ENCODE results near the gene NDUFAF3. TPM values are rescaled to one million over a fixed set of nuclear protein-coding genes. Genes with fewer than 3 reads are reported as not detected.
A peak's percentile ranks its signal among the peaks of the same experiment; 100 is the strongest.

The NDUFAF3 gene
- total RNA-seq, 1 experiment from 2014 or later = 91.0 TPM

DNA sequence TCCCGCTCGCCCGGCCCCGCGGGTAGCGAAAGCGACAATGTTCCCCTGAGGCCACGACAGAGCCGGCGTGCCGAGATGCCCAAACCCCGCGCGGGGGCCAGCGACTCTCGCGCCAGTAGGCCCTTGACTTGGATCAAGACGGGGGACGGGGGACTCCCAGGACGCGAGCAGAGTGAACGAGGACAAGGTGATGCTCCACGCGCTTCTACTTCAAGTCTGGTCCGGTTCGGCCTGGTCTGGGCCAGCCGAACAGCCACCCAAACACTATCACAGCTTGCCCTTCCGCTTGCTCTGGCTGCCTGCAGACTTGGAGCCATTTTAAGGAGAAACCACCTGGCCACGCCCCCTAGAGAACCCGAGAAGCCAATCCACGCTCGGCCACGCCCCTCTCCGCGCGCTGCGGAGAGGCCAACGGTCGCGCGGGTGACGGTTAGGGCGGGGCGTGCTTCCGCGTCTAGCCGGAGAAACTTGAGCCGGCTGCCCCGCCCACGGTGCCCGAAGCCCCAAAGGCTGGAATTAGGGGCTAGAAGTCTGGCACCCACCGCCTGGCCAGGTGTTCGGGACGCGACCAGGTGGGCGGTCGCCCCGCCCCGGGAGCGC lies 608 bp upstream of the NDUFAF3 start (continued):
- TF ChIP-seq, protein P1, sequence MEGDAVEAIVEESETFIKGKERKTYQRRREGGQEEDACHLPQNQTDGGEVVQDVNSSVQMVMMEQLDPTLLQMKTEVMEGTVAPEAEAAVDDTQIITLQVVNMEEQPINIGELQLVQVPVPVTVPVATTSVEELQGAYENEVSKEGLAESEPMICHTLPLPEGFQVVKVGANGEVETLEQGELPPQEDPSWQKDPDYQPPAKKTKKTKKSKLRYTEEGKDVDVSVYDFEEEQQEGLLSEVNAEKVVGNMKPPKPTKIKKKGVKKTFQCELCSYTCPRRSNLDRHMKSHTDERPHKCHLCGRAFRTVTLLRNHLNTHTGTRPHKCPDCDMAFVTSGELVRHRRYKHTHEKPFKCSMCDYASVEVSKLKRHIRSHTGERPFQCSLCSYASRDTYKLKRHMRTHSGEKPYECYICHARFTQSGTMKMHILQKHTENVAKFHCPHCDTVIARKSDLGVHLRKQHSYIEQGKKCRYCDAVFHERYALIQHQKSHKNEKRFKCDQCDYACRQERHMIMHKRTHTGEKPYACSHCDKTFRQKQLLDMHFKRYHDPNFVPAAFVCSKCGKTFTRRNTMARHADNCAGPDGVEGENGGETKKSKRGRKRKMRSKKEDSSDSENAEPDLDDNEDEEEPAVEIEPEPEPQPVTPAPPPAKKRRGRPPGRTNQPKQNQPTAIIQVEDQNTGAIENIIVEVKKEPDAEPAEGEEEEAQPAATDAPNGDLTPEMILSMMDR (IDR thresholded peaks at IDR 0.05 in 2 of 3, conservative IDR thresholded peaks at IDR 0.05 in 1 of 3; ENCODE audit: borderline replicate concordance in 1 of 3, insufficient read depth in 1 of 3, low read depth in 2 of 3, low read length in 2 of 3) = no peak
- TF ChIP-seq EGR1 (IDR thresholded peaks at IDR 0.05; ENCODE audit: low read depth) (no peak), EZH2 (IDR thresholded peaks at IDR 0.05) (no peak), CBX3 (IDR thresholded peaks at IDR 0.05; ENCODE audit: low read depth) (no peak), ELF1 (IDR thresholded peaks at IDR 0.05; ENCODE audit: borderline replicate concordance, low read depth) (no peak), YY1 (IDR thresholded peaks at IDR 0.05; ENCODE audit: extremely low read depth, insufficient replicate concordance, low read depth, low read length) (peak; percentile 75), POLR2AphosphoS5 (IDR thresholded peaks at IDR 0.05; ENCODE audit: low read depth, low read length) (peak; percentile 100), ZFX (IDR thresholded peaks at IDR 0.05) (peak; percentile 97), FOSL1 (IDR thresholded peaks at IDR 0.05; ENCODE audit: low read depth) (no peak), SRF (IDR thresholded peaks at IDR 0.05; ENCODE audit: low read depth) (no peak), CEBPB (IDR thresholded peaks at IDR 0.05; ENCODE audit: low read depth) (no peak), SP1 (IDR thresholded peaks at IDR 0.05; ENCODE audit: low read depth) (no peak), JUND (IDR thresholded peaks at IDR 0.05) (no peak)
- TF ChIP-seq, protein P2, sequence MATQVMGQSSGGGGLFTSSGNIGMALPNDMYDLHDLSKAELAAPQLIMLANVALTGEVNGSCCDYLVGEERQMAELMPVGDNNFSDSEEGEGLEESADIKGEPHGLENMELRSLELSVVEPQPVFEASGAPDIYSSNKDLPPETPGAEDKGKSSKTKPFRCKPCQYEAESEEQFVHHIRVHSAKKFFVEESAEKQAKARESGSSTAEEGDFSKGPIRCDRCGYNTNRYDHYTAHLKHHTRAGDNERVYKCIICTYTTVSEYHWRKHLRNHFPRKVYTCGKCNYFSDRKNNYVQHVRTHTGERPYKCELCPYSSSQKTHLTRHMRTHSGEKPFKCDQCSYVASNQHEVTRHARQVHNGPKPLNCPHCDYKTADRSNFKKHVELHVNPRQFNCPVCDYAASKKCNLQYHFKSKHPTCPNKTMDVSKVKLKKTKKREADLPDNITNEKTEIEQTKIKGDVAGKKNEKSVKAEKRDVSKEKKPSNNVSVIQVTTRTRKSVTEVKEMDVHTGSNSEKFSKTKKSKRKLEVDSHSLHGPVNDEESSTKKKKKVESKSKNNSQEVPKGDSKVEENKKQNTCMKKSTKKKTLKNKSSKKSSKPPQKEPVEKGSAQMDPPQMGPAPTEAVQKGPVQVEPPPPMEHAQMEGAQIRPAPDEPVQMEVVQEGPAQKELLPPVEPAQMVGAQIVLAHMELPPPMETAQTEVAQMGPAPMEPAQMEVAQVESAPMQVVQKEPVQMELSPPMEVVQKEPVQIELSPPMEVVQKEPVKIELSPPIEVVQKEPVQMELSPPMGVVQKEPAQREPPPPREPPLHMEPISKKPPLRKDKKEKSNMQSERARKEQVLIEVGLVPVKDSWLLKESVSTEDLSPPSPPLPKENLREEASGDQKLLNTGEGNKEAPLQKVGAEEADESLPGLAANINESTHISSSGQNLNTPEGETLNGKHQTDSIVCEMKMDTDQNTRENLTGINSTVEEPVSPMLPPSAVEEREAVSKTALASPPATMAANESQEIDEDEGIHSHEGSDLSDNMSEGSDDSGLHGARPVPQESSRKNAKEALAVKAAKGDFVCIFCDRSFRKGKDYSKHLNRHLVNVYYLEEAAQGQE (IDR thresholded peaks at IDR 0.05; ENCODE audit: low read depth) = no peak
- TF ChIP-seq, protein P3, sequence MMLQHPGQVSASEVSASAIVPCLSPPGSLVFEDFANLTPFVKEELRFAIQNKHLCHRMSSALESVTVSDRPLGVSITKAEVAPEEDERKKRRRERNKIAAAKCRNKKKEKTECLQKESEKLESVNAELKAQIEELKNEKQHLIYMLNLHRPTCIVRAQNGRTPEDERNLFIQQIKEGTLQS (IDR thresholded peaks at IDR 0.05) = no peak

All from HCT116 (cell line).